ENCODE data around the gene TMEM39A.

DNA sequence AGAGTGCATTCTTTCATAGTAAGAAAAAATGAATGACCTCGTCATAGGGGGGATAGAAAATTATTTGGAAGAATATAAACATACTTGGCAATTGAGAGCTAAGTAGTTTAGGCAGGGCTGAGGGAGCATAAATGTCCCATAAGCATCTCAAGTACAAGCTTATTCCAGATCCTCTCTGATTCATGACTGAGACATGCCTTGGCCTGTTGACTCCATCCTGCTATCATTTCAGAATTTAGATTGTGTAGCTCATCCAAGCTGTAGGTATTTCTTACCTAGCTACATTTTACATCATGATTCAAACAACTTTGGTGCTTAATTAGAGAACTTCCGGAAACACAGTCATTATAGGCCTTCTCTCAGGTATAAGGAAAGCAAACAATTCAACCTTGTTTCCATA is 17.7 kb upstream of the TMEM39A start:
- TF ChIP-seq, protein P1, sequence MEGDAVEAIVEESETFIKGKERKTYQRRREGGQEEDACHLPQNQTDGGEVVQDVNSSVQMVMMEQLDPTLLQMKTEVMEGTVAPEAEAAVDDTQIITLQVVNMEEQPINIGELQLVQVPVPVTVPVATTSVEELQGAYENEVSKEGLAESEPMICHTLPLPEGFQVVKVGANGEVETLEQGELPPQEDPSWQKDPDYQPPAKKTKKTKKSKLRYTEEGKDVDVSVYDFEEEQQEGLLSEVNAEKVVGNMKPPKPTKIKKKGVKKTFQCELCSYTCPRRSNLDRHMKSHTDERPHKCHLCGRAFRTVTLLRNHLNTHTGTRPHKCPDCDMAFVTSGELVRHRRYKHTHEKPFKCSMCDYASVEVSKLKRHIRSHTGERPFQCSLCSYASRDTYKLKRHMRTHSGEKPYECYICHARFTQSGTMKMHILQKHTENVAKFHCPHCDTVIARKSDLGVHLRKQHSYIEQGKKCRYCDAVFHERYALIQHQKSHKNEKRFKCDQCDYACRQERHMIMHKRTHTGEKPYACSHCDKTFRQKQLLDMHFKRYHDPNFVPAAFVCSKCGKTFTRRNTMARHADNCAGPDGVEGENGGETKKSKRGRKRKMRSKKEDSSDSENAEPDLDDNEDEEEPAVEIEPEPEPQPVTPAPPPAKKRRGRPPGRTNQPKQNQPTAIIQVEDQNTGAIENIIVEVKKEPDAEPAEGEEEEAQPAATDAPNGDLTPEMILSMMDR (IDR thresholded peaks at IDR 0.05): no peak
- TF ChIP-seq POLR2A (IDR thresholded peaks at IDR 0.05): no peak
